GM18870 (cell line): ENCODE measurements around the gene MYF5.

Source experiments
- ATAC-seq: cut with Tn5 transposase; IDR thresholded peaks from one replicate; pipeline ENCODE4 v1.9.1; 2021; ENCODE audit warnings: moderate library complexity; ENCODE audit not compliant: unreplicated experiment

MYF5 gene

DNA sequence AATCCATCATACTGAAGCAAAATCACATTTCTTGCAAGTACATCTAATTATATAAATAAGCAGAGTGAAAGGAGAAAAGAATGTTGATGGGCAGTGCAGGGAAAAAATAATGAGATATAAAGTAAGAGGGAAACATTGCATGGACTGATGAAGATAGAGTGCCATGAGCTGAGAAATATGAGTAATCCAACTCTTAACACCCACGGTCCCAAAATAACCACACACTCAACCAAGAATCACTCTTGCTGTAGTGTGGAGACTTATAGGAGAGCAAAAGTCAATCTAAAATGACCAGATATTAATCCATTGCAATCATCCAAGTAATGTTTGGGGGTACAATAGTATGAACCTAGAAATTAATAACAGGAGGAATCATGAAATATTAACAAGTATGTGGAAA, 40.2 kb downstream of the MYF5 start:
- peak; percentile 92 for ATAC-seq

DNA sequence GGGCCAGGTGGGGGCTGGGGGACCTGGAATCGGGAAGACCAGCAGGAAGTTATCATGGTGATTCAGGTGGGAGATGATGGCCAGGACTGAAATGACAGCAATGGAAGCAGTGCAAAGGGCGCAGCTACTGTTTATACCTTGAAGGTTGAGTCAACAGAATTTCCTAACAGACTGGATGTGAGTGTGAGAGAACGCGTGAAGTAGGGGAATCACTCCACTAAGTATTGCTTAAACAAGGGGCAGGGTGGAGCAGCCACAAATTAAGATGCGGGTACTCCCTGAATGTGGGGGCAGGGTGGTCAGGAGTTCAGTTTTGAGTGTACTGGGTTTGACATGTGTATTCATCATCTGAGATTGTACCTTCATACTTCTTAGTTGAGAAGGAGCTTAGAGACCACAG, 45.1 kb downstream of the MYF5 start:
- no peak for ATAC-seq

DNA sequence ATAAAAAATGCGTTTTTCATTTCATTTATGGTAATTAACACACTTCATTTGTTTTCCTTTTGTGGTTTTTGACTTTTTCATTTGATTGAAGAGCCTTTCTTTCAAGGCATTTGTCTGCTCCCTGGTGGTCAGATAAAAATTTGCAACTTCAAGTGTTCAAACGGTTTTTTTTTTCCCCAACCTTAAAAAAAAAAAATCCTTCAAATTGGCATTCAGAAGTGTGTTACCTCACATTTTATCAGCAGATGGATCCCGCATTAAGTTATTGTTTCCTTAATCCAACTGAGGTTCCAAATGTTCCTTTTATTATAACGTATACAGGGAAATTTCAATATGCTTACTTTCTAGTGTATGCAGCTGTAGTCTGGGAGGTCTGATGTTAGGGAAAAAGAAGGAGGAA, 47.2 kb downstream of the MYF5 start:
- ATAC-seq = no peak

DNA sequence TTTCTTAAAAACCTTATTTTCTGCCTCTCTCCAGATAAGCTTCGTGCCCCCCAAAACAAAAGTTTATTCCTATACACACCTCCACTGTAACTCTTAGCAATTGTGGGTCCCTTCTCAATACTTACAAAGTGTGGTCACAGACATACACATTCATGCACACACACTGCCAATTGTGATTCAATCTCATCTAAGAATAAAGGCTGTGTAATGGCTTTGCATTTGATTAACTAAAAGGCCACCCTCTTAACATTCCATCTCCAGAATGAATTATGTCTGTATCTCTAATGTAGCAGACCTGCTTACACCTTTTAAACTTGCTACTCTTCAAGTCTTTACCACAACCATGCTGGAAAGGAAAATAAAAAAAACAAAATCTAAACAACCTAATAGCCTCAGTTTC, 49.5 kb downstream of the MYF5 start:
- ATAC-seq = no peak

DNA sequence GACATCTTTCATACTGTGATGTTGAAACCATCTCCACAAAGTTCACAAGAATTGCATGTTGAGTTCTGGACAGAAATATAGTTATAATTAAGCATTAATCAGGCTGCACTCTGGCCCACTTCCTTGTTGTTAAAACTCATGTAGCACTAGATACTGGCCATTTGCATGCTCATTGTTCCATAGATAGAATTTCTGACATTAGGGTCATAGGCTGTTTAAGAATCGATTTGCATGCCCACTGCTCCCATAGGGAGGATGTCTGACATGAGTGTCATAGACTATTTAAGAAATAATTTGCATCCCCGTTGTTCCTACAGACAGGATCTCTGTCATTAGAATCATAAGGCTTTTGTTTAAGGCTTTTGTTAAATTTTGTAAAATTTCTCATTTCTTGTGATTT, 50.2 kb downstream of the MYF5 start:
- ATAC-seq = peak; percentile 96
